8988T (cell line): ENCODE measurements around the gene LELP1.
"Not testable (repeated sequence)": the region's sequence is repeated elsewhere in the genome, so short reads cannot be mapped to it uniquely, and the experiment has no call there.

Experiments
- DNase-seq: peaks from one replicate; pipeline ENCODE4 v3.0.0; 2011

The LELP1 gene

GRCh38 chr1:153229076-153229829, 26.0 kb downstream of the LELP1 start:
- DNase-seq, result not testable (repeated sequence)

GRCh38 chr1:153231363-153231762, 28.1 kb downstream of the LELP1 start:
- no peak for DNase-seq

GRCh38 chr1:153231785-153232184, 28.6 kb downstream of the LELP1 start:
- no peak for DNase-seq

- DNase-seq, result no peak
Observed at GRCh38 chr1:153232553-153232952, 29.3 kb downstream of the LELP1 start.

GRCh38 chr1:153233448-153233847, 30.2 kb downstream of the LELP1 start:
- DNase-seq, result no peak

GRCh38 chr1:153238527-153238926, 35.3 kb downstream of the LELP1 start:
- DNase-seq, result no peak

GRCh38 chr1:153242160-153242559, 38.9 kb downstream of the LELP1 start:
- no peak for DNase-seq

- DNase-seq, result no peak
Observed at GRCh38 chr1:153245466-153245865, 42.2 kb downstream of the LELP1 start.

GRCh38 chr1:153246018-153246417, 42.8 kb downstream of the LELP1 start:
- no peak for DNase-seq

GRCh38 chr1:153246825-153247224, 43.6 kb downstream of the LELP1 start:
- no peak for DNase-seq

GRCh38 chr1:153248176-153248879, 45.1 kb downstream of the LELP1 start:
- no peak for DNase-seq

GRCh38 chr1:153250166-153250565, 46.9 kb downstream of the LELP1 start:
- DNase-seq, result no peak

GRCh38 chr1:153251087-153251486, 47.9 kb downstream of the LELP1 start:
- DNase-seq, result no peak

GRCh38 chr1:153251562-153251961, 48.3 kb downstream of the LELP1 start:
- no peak for DNase-seq

GRCh38 chr1:153251988-153252387, 48.8 kb downstream of the LELP1 start:
- no peak for DNase-seq

GRCh38 chr1:153253076-153253475, 49.8 kb downstream of the LELP1 start:
- no peak for DNase-seq

- DNase-seq, result no peak
Observed at GRCh38 chr1:153253693-153254092, 50.5 kb downstream of the LELP1 start.
